ENCODE data around the gene RNF223. TPM values are rescaled to one million over a fixed set of nuclear protein-coding genes. Genes with fewer than 3 reads are reported as not detected.

The RNF223 gene
- total and polyA plus RNA-seq, 2 of the 13 experiments (the other 11 are each of a cell fraction or from before 2014, with no cell fraction given), result 0.03 TPM; not detected in 1

- TF ChIP-seq, protein P1, sequence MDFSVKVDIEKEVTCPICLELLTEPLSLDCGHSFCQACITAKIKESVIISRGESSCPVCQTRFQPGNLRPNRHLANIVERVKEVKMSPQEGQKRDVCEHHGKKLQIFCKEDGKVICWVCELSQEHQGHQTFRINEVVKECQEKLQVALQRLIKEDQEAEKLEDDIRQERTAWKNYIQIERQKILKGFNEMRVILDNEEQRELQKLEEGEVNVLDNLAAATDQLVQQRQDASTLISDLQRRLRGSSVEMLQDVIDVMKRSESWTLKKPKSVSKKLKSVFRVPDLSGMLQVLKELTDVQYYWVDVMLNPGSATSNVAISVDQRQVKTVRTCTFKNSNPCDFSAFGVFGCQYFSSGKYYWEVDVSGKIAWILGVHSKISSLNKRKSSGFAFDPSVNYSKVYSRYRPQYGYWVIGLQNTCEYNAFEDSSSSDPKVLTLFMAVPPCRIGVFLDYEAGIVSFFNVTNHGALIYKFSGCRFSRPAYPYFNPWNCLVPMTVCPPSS (IDR thresholded peaks at IDR 0.05), result no peak
- TF ChIP-seq CCDC6 (CRISPR knock-in tag; IDR thresholded peaks at IDR 0.05) (no peak), AHDC1 (CRISPR knock-in tag; IDR thresholded peaks at IDR 0.05; ENCODE audit: borderline replicate concordance) (no peak), TBX2 (CRISPR knock-in tag; IDR thresholded peaks at IDR 0.05; ENCODE audit: borderline replicate concordance) (peak; percentile 79), HDAC2 (CRISPR knock-in tag; IDR thresholded peaks at IDR 0.05) (no peak; the same call in 1 of the 2 replicates), NCOA5 (CRISPR knock-in tag; IDR thresholded peaks at IDR 0.05) (no peak), BRCA1 (CRISPR knock-in tag; IDR thresholded peaks at IDR 0.05) (no peak), NR3C1 (CRISPR knock-in tag; IDR thresholded peaks at IDR 0.05) (no peak), SALL1 (CRISPR knock-in tag; IDR thresholded peaks at IDR 0.05) (peak; percentile 82), ZNF557 (CRISPR knock-in tag; IDR thresholded peaks at IDR 0.05) (no peak), RARG (CRISPR knock-in tag; IDR thresholded peaks at IDR 0.05; ENCODE audit: low read depth) (no peak), NBN (conservative IDR thresholded peaks at IDR 0.05) (no peak), SAP130 (CRISPR knock-in tag; IDR thresholded peaks at IDR 0.05; ENCODE audit: low read depth) (peak; percentile 79), PHF20 (CRISPR knock-in tag; IDR thresholded peaks at IDR 0.05) (no peak), NFKB2 (CRISPR knock-in tag; IDR thresholded peaks at IDR 0.05; ENCODE audit: borderline replicate concordance) (peak; percentile 42; the same call in 1 of the 2 replicates)
- TF ChIP-seq, protein P2, sequence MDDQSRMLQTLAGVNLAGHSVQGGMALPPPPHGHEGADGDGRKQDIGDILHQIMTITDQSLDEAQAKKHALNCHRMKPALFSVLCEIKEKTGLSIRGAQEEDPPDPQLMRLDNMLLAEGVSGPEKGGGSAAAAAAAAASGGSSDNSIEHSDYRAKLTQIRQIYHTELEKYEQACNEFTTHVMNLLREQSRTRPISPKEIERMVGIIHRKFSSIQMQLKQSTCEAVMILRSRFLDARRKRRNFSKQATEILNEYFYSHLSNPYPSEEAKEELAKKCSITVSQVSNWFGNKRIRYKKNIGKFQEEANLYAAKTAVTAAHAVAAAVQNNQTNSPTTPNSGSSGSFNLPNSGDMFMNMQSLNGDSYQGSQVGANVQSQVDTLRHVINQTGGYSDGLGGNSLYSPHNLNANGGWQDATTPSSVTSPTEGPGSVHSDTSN (CRISPR knock-in tag; IDR thresholded peaks at IDR 0.05; ENCODE audit: borderline replicate concordance), result no peak
- TF ChIP-seq, protein P3, sequence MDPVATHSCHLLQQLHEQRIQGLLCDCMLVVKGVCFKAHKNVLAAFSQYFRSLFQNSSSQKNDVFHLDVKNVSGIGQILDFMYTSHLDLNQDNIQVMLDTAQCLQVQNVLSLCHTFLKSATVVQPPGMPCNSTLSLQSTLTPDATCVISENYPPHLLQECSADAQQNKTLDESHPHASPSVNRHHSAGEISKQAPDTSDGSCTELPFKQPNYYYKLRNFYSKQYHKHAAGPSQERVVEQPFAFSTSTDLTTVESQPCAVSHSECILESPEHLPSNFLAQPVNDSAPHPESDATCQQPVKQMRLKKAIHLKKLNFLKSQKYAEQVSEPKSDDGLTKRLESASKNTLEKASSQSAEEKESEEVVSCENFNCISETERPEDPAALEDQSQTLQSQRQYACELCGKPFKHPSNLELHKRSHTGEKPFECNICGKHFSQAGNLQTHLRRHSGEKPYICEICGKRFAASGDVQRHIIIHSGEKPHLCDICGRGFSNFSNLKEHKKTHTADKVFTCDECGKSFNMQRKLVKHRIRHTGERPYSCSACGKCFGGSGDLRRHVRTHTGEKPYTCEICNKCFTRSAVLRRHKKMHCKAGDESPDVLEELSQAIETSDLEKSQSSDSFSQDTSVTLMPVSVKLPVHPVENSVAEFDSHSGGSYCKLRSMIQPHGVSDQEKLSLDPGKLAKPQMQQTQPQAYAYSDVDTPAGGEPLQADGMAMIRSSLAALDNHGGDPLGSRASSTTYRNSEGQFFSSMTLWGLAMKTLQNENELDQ (CRISPR knock-in tag; IDR thresholded peaks at IDR 0.05; ENCODE audit: borderline replicate concordance), result no peak
Measured at GRCh38 chr1:1079408-1080121, 5.5 kb upstream of the RNF223 start (continued).

All from HepG2 (cell line).